MM.1S (cell line): Measurements from ENCODE around the gene IL6ST.

Experiments used
- DNase-seq: peaks from one replicate; pipeline ENCODE4 v3.0.0-alpha.2; 2015
- H2AFZ ChIP-seq: fragments of 300-600 bp; sonication (generic); 2 replicates; pipeline ENCODE4 v1.6.0; 2016; ENCODE audit warnings: antibody characterized with exemption, low read length
- H3F3A ChIP-seq: fragments of 300-600 bp; sonication (generic); 2 replicates; pipeline ENCODE4 v1.6.1; 2016; ENCODE audit warnings: mild to moderate bottlenecking, antibody characterized with exemption, low read length, moderate library complexity, mixed read lengths; ENCODE audit not compliant: insufficient read depth
- H3K27ac ChIP-seq: fragments of 300-600 bp; sonication (generic); 2 replicates; pipeline ENCODE4 v1.5.1; 2016; ENCODE audit warnings: mild to moderate bottlenecking, low read length
- H3K27me3 ChIP-seq: fragments of 300-600 bp; sonication (generic); replicated peaks from 2 replicates; pipeline ENCODE4 v1.6.0; 2016; ENCODE audit warnings: low read length; ENCODE audit not compliant: insufficient read depth
- H3K36me3 ChIP-seq: fragments of 300-600 bp; sonication (generic); replicated peaks from 2 replicates; pipeline ENCODE4 v1.6.1; 2016; ENCODE audit warnings: mild to moderate bottlenecking, low read length, mixed read lengths; ENCODE audit not compliant: insufficient read depth
- H3K4me1 ChIP-seq: fragments of 300-600 bp; sonication (generic); 2 replicates; pipeline ENCODE4 v1.6.1; 2016; ENCODE audit warnings: low read length, mixed read lengths
- H3K4me2 ChIP-seq: fragments of 300-600 bp; sonication (generic); 2 replicates; pipeline ENCODE4 v1.6.0; 2016; ENCODE audit warnings: low read depth, low read length
- H3K4me3 ChIP-seq: fragments of 300-600 bp; sonication (generic); 2 replicates; pipeline ENCODE4 v1.5.1; 2016; ENCODE audit warnings: low read length, mixed read lengths
- H3K79me2 ChIP-seq: fragments of 300-600 bp; sonication (generic); 2 replicates; pipeline ENCODE4 v1.6.1; 2016; ENCODE audit warnings: mixed run types, low read length, mixed read lengths
- H3K9ac ChIP-seq: fragments of 300-600 bp; sonication (generic); 2 replicates; pipeline ENCODE4 v1.6.1; 2016; ENCODE audit warnings: low read length, mixed read lengths
- H3K9me2 ChIP-seq: fragments of 300-600 bp; sonication (generic); replicated peaks from 2 replicates; pipeline ENCODE4 v1.6.1; 2016; ENCODE audit warnings: mild to moderate bottlenecking, low read length, mixed read lengths; ENCODE audit not compliant: insufficient read depth
- H3K9me3 ChIP-seq: fragments of 300-600 bp; sonication (generic); replicated peaks from 2 replicates; pipeline ENCODE4 v1.6.1; 2016; ENCODE audit warnings: mild to moderate bottlenecking, low read length, mixed read lengths; ENCODE audit not compliant: insufficient read depth
- H4K20me1 ChIP-seq: fragments of 300-600 bp; sonication (generic); 2 replicates; pipeline ENCODE4 v1.6.1; 2016; ENCODE audit warnings: mild to moderate bottlenecking, low read length, moderate library complexity, mixed read lengths; ENCODE audit not compliant: insufficient read depth
- CTCF ChIP-seq: fragments of 300-600 bp; sonication (generic); IDR thresholded peaks from 2 replicates; pipeline ENCODE4 v1.5.1; 2016; ENCODE audit warnings: antibody characterized with exemption, low read length, mixed read lengths
- EZH2 ChIP-seq: fragments of 300-600 bp; sonication (generic); optimal IDR thresholded peaks from 2 replicates; pipeline ENCODE3; 2017; ENCODE audit warnings: low read depth, mild to moderate bottlenecking, antibody characterized with exemption, low read length, mixed read lengths
- EZH2phosphoT487 ChIP-seq: fragments of 300-600 bp; sonication (generic); IDR thresholded peaks from 2 replicates; pipeline ENCODE4 v1.6.1; 2018; ENCODE audit warnings: antibody characterized with exemption, low read length

IL6ST gene

DNA sequence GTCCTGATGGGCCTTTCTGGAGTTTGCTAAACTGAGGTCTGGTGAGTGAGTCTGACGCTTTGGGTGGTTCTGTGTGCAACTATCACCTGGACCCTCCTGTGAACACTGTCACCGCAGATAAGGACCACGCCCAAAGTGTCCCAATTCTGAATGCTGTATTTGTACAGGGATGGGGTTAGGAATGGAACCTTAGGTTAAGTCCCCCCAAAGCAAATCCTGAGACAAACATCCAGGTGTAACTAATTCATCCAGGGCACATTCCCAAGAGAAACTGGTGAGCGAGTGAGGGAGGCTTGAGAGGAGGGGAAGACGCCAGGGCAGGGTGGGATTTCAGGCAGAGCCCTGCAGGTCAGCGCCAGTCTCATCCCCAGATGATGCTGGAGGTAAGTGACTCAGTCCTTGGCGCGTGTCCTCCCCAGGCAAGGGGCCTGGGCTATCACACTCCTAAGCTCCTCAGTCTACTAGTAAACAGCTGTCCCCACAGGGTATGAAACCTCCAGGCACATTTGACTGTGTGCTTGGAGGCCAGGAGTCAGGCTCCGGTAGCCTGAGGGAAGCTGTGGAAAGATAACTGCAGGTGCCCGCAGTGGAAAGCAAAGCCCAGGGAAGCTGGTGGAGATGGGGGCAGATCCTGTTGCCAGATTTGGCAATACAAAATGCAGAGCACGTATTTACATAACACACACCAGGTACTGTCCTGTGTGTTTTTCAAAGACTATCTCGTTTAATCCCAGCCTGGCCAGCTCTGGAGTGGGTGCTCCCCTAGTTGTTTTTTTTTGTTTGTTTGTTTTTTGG lies 66.7 kb downstream of the IL6ST start:
- Histone ChIP-seq H3K4me1 (0 out of 2 replicates have a peak, but pooled peaks cover 5% of the 10 kb centered on the region), H2AFZ (no peak overlapping the region), H3K27ac (no peak overlapping the region), H3K79me2 (no peaks in the 10 kb centered on the region), H3K9me2 (no peaks in the 10 kb centered on the region), H3K36me3 (no peaks in the 10 kb centered on the region), H3K27me3 (no peaks in the 10 kb centered on the region), H3K4me2 (no peak overlapping the region), H3K9ac (no peak overlapping the region), H3F3A (peaks cover 4% of the 10 kb centered on the region; the same call in 1 of the 2 replicates), H3K4me3 (no peak overlapping the region), H4K20me1 (no peaks in the 10 kb centered on the region), H3K9me3 (no peaks in the 10 kb centered on the region)
- DNase-seq, result no peak
- TF ChIP-seq EZH2 (no peak), EZH2phosphoT487 (no peak), CTCF (no peak)

GRCh38 chr5:55926476-55926875 lies 68.3 kb downstream of the IL6ST start:
- no peaks in the 10 kb centered on the region for H3F3A ChIP-seq
- no peak for DNase-seq
- H3K4me2 ChIP-seq, result no peak overlapping the region
- no peak overlapping the region for H3K9ac ChIP-seq
- H3K9me3 ChIP-seq, result no peaks in the 10 kb centered on the region
- no peaks in the 10 kb centered on the region for H4K20me1 ChIP-seq
- no peaks in the 10 kb centered on the region for H3K27me3 ChIP-seq
- 0 out of 2 replicates have a peak, but pooled peaks cover 5% of the 10 kb centered on the region for H3K4me1 ChIP-seq
- H3K79me2 ChIP-seq, result no peaks in the 10 kb centered on the region
- H3K36me3 ChIP-seq, result no peaks in the 10 kb centered on the region
- H3K4me3 ChIP-seq, result no peak overlapping the region
- H3K27ac ChIP-seq, result no peak overlapping the region
- H2AFZ ChIP-seq, result no peak overlapping the region
- TF ChIP-seq CTCF (no peak), EZH2phosphoT487 (no peak), EZH2 (no peak)
- H3K9me2 ChIP-seq, result no peaks in the 10 kb centered on the region

DNA sequence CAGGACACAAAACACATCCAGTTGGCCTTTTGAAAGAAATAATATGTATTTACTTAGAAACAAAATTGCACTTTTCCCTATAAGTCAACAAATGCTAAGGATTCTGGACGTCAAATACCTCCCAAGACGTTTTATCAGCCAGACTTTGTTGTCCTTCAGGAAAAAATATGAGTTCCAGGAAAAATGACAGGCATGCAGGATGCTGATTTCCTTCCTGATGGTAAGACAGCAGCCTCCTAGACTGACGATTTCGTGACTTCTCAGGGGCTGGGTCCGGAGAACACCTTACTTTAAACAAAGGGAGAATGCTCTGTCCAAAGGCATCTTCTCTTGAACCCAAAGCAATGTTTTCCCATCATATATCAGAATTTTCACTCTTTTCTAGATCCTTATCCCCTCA lies 69.1 kb downstream of the IL6ST start:
- no peaks in the 10 kb centered on the region for H3F3A ChIP-seq
- no peaks in the 10 kb centered on the region for H3K36me3 ChIP-seq
- H3K4me3 ChIP-seq, result no peak overlapping the region
- H3K27me3 ChIP-seq, result no peaks in the 10 kb centered on the region
- H3K27ac ChIP-seq, result no peak overlapping the region
- no peak overlapping the region for H3K9ac ChIP-seq
- no peaks in the 10 kb centered on the region for H3K9me2 ChIP-seq
- no peaks in the 10 kb centered on the region for H3K79me2 ChIP-seq
- no peaks in the 10 kb centered on the region for H4K20me1 ChIP-seq
- no peaks in the 10 kb centered on the region for H3K9me3 ChIP-seq
- DNase-seq, result no peak
- no peak overlapping the region for H3K4me2 ChIP-seq
- H2AFZ ChIP-seq, result no peak overlapping the region
- TF ChIP-seq CTCF, result no peak
- no peak for TF ChIP-seq EZH2phosphoT487
- no peak for TF ChIP-seq EZH2
- H3K4me1 ChIP-seq, result 0 out of 2 replicates have a peak, but pooled peaks cover 5% of the 10 kb centered on the region
